Measurements from ENCODE around the gene ARL2BP.

DNA sequence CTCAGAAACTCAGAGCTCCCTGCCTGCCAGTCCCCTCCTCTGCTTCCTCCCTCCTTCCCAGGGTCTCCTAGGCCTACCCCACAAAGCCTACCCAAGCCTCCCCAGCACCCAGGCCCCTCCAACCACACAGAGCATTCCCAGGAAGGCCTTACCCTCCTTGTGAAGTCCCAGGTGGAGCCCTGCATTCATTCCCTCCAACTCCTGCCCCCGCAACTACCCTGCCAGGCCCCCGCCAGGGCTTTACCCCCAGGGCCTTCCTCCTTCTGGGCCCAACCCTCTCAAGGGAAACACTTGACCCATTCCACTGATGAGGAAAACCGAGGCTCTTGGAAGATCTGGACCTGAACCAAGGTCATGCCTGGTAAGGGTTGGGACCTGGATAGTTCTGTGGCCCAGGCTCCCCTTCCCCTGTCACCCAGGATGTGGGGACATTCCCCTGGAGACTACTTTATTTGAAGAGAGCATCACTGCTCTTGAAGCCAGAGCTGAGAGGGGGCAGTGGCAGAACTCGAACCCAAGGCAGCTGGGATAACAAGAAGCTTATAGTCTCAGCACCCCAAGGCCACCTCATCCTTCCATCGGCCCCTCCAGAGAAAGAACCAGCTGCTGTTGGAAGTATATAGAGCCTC lies 26.9 kb downstream of the ARL2BP start:
- TF ChIP-seq AGO2 (optimal IDR thresholded peaks at IDR 0.05; ENCODE audit: low read depth, low read length) (no peak), ZNF713 (CRISPR knock-in tag; IDR thresholded peaks at IDR 0.05) (no peak)
- TF ChIP-seq, protein P1, sequence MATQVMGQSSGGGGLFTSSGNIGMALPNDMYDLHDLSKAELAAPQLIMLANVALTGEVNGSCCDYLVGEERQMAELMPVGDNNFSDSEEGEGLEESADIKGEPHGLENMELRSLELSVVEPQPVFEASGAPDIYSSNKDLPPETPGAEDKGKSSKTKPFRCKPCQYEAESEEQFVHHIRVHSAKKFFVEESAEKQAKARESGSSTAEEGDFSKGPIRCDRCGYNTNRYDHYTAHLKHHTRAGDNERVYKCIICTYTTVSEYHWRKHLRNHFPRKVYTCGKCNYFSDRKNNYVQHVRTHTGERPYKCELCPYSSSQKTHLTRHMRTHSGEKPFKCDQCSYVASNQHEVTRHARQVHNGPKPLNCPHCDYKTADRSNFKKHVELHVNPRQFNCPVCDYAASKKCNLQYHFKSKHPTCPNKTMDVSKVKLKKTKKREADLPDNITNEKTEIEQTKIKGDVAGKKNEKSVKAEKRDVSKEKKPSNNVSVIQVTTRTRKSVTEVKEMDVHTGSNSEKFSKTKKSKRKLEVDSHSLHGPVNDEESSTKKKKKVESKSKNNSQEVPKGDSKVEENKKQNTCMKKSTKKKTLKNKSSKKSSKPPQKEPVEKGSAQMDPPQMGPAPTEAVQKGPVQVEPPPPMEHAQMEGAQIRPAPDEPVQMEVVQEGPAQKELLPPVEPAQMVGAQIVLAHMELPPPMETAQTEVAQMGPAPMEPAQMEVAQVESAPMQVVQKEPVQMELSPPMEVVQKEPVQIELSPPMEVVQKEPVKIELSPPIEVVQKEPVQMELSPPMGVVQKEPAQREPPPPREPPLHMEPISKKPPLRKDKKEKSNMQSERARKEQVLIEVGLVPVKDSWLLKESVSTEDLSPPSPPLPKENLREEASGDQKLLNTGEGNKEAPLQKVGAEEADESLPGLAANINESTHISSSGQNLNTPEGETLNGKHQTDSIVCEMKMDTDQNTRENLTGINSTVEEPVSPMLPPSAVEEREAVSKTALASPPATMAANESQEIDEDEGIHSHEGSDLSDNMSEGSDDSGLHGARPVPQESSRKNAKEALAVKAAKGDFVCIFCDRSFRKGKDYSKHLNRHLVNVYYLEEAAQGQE (IDR thresholded peaks at IDR 0.05; ENCODE audit: borderline replicate concordance in 1 of 2, low read depth in 1 of 2, low read length in 2 of 2) = no peak
